ENCODE results near the gene ABCC10. TPM values are rescaled to one million over a fixed set of nuclear protein-coding genes. Genes with fewer than 3 reads are reported as not detected.
"Not testable (repeated sequence)": the region's sequence is repeated elsewhere in the genome, so short reads cannot be mapped to it uniquely, and the experiment has no call there.

Gene ABCC10
- total RNA-seq, 1 donor from 2014 or later, result 22.8 TPM

DNA sequence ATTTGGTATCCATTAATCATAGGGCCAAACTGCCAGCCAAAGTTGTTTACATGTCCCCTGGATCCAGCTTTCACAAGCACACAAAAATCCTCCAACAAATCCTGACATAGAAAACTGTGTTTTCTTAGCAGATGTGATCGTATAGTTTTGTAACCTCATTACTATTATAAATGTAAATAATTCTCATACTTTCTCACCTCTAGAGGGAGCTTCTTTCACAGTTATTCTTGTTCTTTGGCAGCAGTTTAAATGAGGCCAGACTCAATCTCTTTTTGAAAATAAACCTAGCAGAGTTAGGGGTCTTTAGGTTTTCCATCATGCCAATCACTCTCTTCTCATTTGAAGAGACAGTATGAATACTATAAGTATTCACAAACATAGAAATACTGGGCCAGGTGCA lies 40.8 kb upstream of the ABCC10 start:
- Histone ChIP-seq H3K27ac (no peak overlapping the region), H3K36me3 (no peaks in the 10 kb centered on the region), H3K4me3 (no peak overlapping the region), H3K9me3 (no peaks in the 10 kb centered on the region), H3K27me3 (no peaks in the 10 kb centered on the region), H3K4me1 (no peaks in the 10 kb centered on the region)
- no peak for TF ChIP-seq POLR2A (IDR thresholded peaks at IDR 0.05)
- TF ChIP-seq, protein P1, sequence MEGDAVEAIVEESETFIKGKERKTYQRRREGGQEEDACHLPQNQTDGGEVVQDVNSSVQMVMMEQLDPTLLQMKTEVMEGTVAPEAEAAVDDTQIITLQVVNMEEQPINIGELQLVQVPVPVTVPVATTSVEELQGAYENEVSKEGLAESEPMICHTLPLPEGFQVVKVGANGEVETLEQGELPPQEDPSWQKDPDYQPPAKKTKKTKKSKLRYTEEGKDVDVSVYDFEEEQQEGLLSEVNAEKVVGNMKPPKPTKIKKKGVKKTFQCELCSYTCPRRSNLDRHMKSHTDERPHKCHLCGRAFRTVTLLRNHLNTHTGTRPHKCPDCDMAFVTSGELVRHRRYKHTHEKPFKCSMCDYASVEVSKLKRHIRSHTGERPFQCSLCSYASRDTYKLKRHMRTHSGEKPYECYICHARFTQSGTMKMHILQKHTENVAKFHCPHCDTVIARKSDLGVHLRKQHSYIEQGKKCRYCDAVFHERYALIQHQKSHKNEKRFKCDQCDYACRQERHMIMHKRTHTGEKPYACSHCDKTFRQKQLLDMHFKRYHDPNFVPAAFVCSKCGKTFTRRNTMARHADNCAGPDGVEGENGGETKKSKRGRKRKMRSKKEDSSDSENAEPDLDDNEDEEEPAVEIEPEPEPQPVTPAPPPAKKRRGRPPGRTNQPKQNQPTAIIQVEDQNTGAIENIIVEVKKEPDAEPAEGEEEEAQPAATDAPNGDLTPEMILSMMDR (IDR thresholded peaks at IDR 0.05), result no peak
- no peak for TF ChIP-seq POLR2AphosphoS5 (IDR thresholded peaks at IDR 0.05; ENCODE audit: insufficient read depth in 1 of 2, low read depth in 1 of 2)
- intact Hi-C loops (cut with DNase I), result no loop called here
- no peak for DNase-seq (ENCODE audit: extremely low spot score in 2 of 2)

DNA sequence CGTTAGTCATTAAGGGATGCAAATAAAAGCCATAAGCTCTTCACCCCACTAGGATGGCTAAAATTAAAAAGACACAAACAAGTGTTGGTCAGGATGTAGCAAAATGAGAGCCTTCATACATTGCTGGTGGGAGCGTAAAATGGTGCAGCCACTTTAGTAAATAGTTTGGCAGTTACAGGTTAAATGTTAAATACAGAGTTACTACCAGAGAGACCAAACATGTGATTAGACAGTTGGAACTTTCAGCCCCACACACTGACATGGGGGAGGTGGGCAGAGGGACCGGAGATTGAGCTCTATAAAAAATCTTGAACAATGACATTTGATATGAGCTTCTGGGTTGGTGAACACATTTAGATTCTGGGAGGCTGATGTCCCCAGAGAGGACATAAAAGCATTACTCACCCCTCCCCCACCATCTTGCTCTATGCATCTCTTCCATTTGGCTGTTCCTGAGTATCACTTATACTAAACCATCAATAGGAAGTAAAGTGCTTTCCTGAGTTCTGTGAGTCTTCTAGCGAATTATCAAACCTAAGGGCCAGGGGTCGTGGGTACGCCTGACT lies 37.5 kb upstream of the ABCC10 start:
- DNase-seq (ENCODE audit: extremely low spot score in 2 of 2), result no peak
- no peaks in the 10 kb centered on the region for H3K9me3 ChIP-seq

DNA sequence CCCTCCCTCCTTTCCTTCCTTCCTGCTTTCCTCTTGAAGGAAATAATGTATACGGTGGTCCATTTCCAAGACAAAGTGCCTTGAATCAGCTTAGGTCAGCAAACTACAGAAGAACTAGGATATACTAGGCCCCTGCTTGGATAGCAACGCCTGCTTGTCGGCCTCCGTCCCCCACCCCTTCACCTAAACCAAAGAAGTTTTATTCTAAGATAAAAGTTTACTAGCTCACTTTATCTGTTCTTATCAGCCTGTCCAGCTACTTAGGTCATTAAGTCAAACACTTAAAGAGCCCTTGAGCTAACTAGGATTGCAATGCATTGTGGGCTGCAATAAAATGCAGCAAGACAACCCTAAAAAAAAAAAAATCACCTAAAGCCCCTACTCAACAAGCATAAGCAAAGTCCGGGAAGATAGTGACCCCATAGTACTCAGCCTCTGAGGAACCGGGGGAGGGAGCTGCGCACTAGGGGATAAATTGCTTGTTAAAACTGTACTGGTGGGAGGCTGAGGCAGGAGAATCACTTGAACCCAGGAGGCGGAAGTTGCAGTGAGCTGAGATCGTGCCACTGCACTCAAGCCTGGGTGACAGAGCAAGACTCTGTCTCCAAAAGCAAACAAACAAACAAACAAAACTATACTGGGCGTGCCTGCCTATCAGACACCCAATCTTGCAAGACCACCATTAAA lies 36.4 kb upstream of the ABCC10 start:
- H3K9me3 ChIP-seq; intact Hi-C loops (cut with DNase I); DNase-seq (ENCODE audit: extremely low spot score in 2 of 2); H3K36me3 ChIP-seq; H3K4me1 ChIP-seq; H3K27ac ChIP-seq; H3K27me3 ChIP-seq; H3K4me3 ChIP-seq: not testable (repeated sequence)

More for the DNA sequence above, 37.5 kb upstream of the ABCC10 start:
- Histone ChIP-seq H3K4me3 (no peak overlapping the region), H3K27ac (no peak overlapping the region), H3K4me1 (no peaks in the 10 kb centered on the region), H3K27me3 (no peaks in the 10 kb centered on the region), H3K36me3 (no peaks in the 10 kb centered on the region)
- TF ChIP-seq, protein P1 (IDR thresholded peaks at IDR 0.05), result no peak
- TF ChIP-seq POLR2A (IDR thresholded peaks at IDR 0.05) (no peak), POLR2AphosphoS5 (IDR thresholded peaks at IDR 0.05; ENCODE audit: insufficient read depth in 1 of 2, low read depth in 1 of 2) (no peak)
- intact Hi-C loops (cut with DNase I), result no loop called here

DNA sequence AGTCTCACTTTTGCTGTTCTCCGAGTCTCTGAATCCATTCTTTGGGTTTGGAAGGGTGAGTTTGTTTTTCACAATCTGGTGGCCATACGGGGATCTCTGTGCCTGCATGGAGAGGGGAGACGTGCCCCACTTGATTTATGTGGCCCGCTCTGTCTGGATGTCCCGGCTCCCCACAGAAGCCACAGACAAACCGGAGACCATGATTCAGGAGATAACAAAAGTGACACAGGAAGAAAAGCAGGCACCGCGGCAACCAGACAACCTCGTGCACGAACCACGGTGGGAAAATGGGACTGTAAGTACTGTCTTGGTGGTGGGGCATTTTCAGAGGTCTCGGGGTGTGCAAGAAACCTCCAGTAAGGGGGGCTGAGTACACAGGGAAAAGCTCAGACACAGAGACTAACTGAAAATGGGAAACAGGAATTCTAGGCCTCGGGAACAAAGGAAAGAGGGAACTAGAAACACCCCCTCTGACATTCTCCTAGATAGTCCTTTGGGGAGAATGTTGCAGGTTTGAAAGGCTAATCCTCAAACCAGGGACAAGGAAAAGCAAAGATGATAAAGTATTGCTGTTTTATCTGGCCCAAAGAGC lies 35.8 kb upstream of the ABCC10 start:
- Histone ChIP-seq H3K9me3 (no peaks in the 10 kb centered on the region), H3K4me1 (no peaks in the 10 kb centered on the region), H3K27ac (no peak overlapping the region), H3K27me3 (no peaks in the 10 kb centered on the region), H3K4me3 (no peak overlapping the region), H3K36me3 (no peaks in the 10 kb centered on the region)
- no peak for DNase-seq (ENCODE audit: extremely low spot score in 2 of 2)
- TF ChIP-seq, protein P1 (IDR thresholded peaks at IDR 0.05), result no peak
- TF ChIP-seq POLR2A (IDR thresholded peaks at IDR 0.05) (no peak), POLR2AphosphoS5 (IDR thresholded peaks at IDR 0.05; ENCODE audit: insufficient read depth in 1 of 2, low read depth in 1 of 2) (no peak)
- intact Hi-C loops (cut with DNase I), result no loop called here

- H3K36me3 ChIP-seq; intact Hi-C loops (cut with DNase I); H3K9me3 ChIP-seq: not testable (repeated sequence)
These were observed 34.2 kb upstream of the ABCC10 start for GRCh38 chr6:43393133-43393532.

DNA sequence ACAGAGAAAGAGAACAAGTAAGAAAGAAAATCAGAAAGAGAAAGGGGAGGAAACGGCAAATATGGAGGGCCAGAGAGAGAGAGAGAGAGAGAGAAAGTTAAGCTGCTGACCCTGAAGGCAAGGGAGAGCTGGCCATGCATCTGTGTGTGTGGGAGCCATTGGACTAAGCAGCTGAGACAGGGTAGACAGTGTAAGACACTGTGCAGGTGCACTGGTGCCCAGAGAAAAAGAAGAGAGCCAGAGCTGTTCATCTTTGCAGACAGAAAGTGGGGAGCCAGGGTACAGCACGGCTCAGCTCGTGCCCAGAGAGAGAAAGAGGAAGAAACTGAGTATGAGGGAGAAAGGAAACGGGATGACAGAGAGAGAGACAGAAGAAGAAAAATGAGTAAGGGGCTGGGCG lies 33.7 kb upstream of the ABCC10 start:
- no peak for DNase-seq (ENCODE audit: extremely low spot score in 2 of 2)
- Histone ChIP-seq H3K27me3 (no peaks in the 10 kb centered on the region), H3K36me3 (no peaks in the 10 kb centered on the region), H3K9me3 (no peaks in the 10 kb centered on the region), H3K4me1 (no peaks in the 10 kb centered on the region), H3K27ac (no peak overlapping the region), H3K4me3 (no peak overlapping the region)
- no peak for TF ChIP-seq POLR2A (IDR thresholded peaks at IDR 0.05)
- TF ChIP-seq, protein P1 (IDR thresholded peaks at IDR 0.05), result no peak
- TF ChIP-seq POLR2AphosphoS5 (IDR thresholded peaks at IDR 0.05; ENCODE audit: insufficient read depth in 1 of 2, low read depth in 1 of 2), result no peak
- intact Hi-C loops (cut with DNase I), result no loop called here

More at GRCh38 chr6:43393133-43393532, 34.2 kb upstream of the ABCC10 start:
- DNase-seq (ENCODE audit: extremely low spot score in 2 of 2); H3K4me3 ChIP-seq; H3K27me3 ChIP-seq; H3K4me1 ChIP-seq; H3K27ac ChIP-seq: not testable (repeated sequence)
